Measurements from ENCODE around the gene DLGAP3. TPM values are rescaled to one million over a fixed set of nuclear protein-coding genes. Genes with fewer than 3 reads are reported as not detected.

DLGAP3 gene
- total RNA-seq, 1 experiment from 2014 or later = 7.3 TPM

DNA sequence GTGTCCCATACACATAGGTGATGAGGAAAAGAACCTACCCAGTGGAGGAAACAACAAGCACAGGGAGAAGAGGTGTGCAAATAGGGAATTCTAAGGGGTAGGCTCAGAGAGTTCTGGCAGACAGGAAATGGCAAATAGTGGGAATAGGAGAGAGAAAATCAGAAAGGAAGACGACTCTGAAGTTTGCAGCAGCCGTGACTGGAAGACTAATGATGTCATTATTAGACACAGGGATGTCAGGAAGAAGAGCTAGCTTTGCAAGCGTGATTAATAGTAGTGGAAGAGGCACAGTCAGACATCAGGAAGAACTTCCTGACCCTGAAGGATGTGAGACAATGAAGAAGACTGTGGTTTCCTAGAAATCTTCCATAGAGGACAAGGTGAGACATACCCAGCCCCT, 21.1 kb downstream of the DLGAP3 start:
- H3K79me1 ChIP-seq (ENCODE audit: insufficient read depth, low read depth, low read length, poor library complexity, severe bottlenecking) = no peaks in the 10 kb centered on the region
- no peak overlapping the region for H3T11ph ChIP-seq (ENCODE audit: low read length)
- no peak overlapping the region for H3K27ac Mint-ChIP-seq
- H3K27me3 Mint-ChIP-seq (ENCODE audit: low read depth) = peaks cover 11% of the 10 kb centered on the region
- no peak overlapping the region for H3K23ac ChIP-seq (ENCODE audit: insufficient read length, low read depth, low read length)
- no peaks in the 10 kb centered on the region for H4K20me1 ChIP-seq (ENCODE audit: control insufficient read depth, insufficient read depth, insufficient read length)
- no peak overlapping the region for H2BK120ac ChIP-seq (ENCODE audit: low read depth, low read length, poor library complexity, severe bottlenecking)
- no peak overlapping the region for H2BK12ac ChIP-seq (ENCODE audit: insufficient read length, low read depth, low read length)
- no peak overlapping the region for H3K56ac ChIP-seq (ENCODE audit: insufficient read length, low read depth, low read length)
- H3K4me2 ChIP-seq (ENCODE audit: insufficient read depth, insufficient read length, low read length) = no peak overlapping the region
- no peak for DNase-seq
- no peaks in the 10 kb centered on the region for H3K79me2 ChIP-seq (ENCODE audit: insufficient read depth, low read length)
- no peak overlapping the region for H3K4me3 Mint-ChIP-seq
- H3K4me1 ChIP-seq (ENCODE audit: insufficient read depth, low read length) = no peaks in the 10 kb centered on the region
- H3K9me3 Mint-ChIP-seq = no peaks in the 10 kb centered on the region; a peak in 1 of 5 replicates
- no peak overlapping the region for H3K4ac ChIP-seq (ENCODE audit: low read depth, low read length)
- H3K36me3 Mint-ChIP-seq (ENCODE audit: insufficient read depth in 1 of 3, low read depth in 3 of 3) = no peaks in the 10 kb centered on the region
- TF ChIP-seq, protein P1, sequence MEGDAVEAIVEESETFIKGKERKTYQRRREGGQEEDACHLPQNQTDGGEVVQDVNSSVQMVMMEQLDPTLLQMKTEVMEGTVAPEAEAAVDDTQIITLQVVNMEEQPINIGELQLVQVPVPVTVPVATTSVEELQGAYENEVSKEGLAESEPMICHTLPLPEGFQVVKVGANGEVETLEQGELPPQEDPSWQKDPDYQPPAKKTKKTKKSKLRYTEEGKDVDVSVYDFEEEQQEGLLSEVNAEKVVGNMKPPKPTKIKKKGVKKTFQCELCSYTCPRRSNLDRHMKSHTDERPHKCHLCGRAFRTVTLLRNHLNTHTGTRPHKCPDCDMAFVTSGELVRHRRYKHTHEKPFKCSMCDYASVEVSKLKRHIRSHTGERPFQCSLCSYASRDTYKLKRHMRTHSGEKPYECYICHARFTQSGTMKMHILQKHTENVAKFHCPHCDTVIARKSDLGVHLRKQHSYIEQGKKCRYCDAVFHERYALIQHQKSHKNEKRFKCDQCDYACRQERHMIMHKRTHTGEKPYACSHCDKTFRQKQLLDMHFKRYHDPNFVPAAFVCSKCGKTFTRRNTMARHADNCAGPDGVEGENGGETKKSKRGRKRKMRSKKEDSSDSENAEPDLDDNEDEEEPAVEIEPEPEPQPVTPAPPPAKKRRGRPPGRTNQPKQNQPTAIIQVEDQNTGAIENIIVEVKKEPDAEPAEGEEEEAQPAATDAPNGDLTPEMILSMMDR (conservative IDR thresholded peaks at IDR 0.05) = no peak
- H2BK20ac ChIP-seq (ENCODE audit: low read depth, low read length, poor library complexity, severe bottlenecking) = no peak overlapping the region
- H4K8ac ChIP-seq (replicated peaks; ENCODE audit: insufficient read length, low read depth, low read length) = no peak overlapping the region
- no peak overlapping the region for H3K9ac ChIP-seq (ENCODE audit: extremely low read depth, insufficient read length, low read length)
- no peak overlapping the region for H4K5ac ChIP-seq (ENCODE audit: insufficient read length, low read depth, low read length)
- no peaks in the 10 kb centered on the region for H3K27me3 ChIP-seq (ENCODE audit: insufficient read depth, low read length)
- H3K18ac ChIP-seq (ENCODE audit: insufficient read length, low read depth, low read length) = no peak overlapping the region
- no peak overlapping the region for H3K27ac ChIP-seq (ENCODE audit: insufficient read length, low read depth, low read length)
- H3K23me2 ChIP-seq (ENCODE audit: insufficient read length, low read depth, low read length, poor library complexity, severe bottlenecking) = no peaks in the 10 kb centered on the region
- H3K9me3 ChIP-seq (ENCODE audit: control insufficient read depth, low read depth, low read length) = no peaks in the 10 kb centered on the region
- H2AK5ac ChIP-seq (ENCODE audit: insufficient read length, low read length) = no peak overlapping the region
- WGBS (ENCODE audit: extremely low coverage, insufficient read length, low lambda C conversion rate) = no CpG with 5 or more reads among the region's 3 CpGs
- no peak overlapping the region for H4K91ac ChIP-seq (ENCODE audit: insufficient read length, low read depth, low read length)
- H3K4me1 Mint-ChIP-seq = peaks cover 0 to 4% of the 10 kb centered on the region in 2 experiments; a peak in 1 of 4 replicates
- no peak overlapping the region for H3K14ac ChIP-seq (ENCODE audit: insufficient read depth, low read length)
- no peak overlapping the region for H2BK5ac ChIP-seq (ENCODE audit: insufficient read length, low read length)
- H2AFZ ChIP-seq (ENCODE audit: low read length) = no peak overlapping the region
- H2BK15ac ChIP-seq (ENCODE audit: low read depth, low read length) = no peak overlapping the region
